G401 (cell line): ENCODE data around the gene CCL4L2. TPM values are rescaled to one million over a fixed set of nuclear protein-coding genes. Genes with fewer than 3 reads are reported as not detected.
"Not testable (repeated sequence)": the region's sequence is repeated elsewhere in the genome, so short reads cannot be mapped to it uniquely, and the experiment has no call there.

Experiments
- DNase-seq: peaks from one replicate; pipeline ENCODE4 v3.0.0-alpha.2; 2015; ENCODE audit warnings: low spot score
- in situ Hi-C: cut with HindIII; loops from 2 replicates; pipeline ENCODE4 v1.10.0; 2016; ENCODE audit warnings: low sequenced_read_pairs, mixed read lengths
- total RNA-seq: library from RNA; depleted of rRNA; stranded (reverse); fragments of >200 nt; shearing (Covaris generic); gene quantifications from 2 replicates; pipeline ENCODE4 v1.2.3, GENCODE V29; 2014; rRNA removed

Gene CCL4L2
- not detected in 2 replicates for total RNA-seq

DNA sequence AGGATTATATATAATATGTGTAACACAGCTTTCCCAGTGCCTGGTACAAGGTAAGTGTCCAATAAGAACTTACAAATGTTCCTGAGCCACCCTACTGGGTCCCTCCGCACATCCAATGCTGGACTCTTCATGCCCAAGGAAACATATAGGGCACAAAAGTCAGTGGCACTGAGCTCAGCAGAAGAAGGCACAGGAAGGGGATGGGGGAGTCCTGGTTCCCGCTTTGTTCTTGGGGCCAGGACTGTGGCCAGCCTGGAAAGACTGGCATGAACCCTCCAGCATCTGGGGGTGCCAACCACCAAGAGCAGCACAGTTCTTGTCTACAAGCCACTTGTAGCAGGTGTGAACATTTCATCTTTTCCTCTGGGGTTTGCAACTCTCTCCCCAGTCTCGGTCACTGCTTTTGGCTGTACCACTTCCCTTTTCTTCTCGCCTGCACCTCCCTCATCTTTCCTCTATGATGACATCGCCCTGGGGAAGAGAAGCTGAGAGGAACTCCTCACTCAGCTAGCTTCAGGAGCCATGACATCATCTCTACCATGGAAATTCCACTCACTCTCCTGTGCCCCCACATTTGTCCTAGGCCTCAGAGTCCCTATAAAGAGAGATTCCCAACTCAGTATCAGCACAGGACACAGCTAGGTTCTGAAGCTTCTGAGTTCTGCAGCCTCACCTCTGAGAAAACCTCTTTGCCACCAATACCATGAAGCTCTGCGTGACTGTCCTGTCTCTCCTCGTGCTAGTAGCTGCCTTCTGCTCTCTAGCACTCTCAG is at the start of gene CCL4L2:
Gene CCL4L2, plus strand, starts transcription at position 625 of the 773 bp plus-strand sequence.
- in situ Hi-C loops, DNase-seq: not testable (repeated sequence)

DNA sequence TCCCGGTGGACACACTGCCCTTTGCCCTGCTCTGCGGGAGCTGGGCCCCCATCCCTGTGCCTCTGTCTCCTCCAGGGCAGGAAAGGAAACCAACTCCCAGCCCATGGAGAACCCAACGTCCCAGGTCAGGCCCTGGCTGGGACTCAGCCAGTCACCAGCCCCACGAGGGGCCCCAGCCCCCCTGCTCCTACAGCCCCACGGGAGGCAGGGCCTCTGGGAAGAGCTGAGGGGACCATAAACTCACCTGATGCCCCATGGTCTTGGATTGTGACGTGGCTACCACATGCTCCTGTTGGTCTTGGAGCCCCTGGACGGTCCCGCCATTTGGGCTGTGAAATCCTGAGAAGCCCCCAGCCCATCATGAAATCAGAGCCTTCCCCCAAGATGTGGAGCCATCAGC is 42.0 kb upstream of the CCL4L2 start:
- DNase-seq, in situ Hi-C loops: not testable (repeated sequence)

GRCh38 chr17:36176536-36176935 is 34.3 kb upstream of the CCL4L2 start, which contains the start of gene TBC1D3B:
Gene TBC1D3B (minus strand): TSS chr17:36176636. CDS start chr17:36175050, 1,586 bp downstream.
- in situ Hi-C loops, DNase-seq: not testable (repeated sequence)

DNA sequence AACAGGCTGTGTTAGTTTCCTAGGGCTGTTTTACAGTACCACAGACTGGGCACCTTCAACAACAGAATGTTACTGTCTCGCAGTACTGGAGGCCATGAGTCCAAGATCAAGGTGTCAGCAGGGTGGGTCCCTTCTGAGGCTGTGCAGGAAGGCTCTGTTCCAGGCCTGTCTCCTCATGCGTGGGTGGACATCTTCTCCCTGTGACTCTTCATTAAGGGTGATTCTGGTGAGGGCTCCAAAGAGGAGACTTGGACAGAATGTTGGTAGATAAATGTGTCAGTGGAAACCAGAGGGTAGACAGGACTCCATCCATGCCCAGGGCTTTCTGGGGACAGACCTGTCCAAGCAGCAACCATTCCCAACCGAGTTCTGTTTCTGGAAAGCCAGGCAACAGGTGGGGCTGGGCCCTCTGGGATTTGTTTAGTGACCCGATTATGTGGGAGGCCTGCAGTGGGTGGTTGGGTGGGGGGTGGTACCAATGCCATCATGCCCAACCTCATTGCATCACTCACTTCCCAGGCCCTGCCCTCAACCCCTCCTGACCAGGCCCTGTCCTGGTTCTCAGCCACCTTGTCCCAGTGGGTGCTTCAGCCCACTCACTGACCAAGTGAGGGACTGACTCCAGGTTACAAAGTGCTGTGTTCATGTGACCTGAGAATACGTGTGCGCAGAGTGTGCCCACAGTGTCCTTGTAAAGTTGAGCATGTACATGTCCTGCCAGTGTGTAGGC is 29.3 kb upstream of the CCL4L2 start:
- in situ Hi-C loops, DNase-seq: not testable (repeated sequence)

DNA sequence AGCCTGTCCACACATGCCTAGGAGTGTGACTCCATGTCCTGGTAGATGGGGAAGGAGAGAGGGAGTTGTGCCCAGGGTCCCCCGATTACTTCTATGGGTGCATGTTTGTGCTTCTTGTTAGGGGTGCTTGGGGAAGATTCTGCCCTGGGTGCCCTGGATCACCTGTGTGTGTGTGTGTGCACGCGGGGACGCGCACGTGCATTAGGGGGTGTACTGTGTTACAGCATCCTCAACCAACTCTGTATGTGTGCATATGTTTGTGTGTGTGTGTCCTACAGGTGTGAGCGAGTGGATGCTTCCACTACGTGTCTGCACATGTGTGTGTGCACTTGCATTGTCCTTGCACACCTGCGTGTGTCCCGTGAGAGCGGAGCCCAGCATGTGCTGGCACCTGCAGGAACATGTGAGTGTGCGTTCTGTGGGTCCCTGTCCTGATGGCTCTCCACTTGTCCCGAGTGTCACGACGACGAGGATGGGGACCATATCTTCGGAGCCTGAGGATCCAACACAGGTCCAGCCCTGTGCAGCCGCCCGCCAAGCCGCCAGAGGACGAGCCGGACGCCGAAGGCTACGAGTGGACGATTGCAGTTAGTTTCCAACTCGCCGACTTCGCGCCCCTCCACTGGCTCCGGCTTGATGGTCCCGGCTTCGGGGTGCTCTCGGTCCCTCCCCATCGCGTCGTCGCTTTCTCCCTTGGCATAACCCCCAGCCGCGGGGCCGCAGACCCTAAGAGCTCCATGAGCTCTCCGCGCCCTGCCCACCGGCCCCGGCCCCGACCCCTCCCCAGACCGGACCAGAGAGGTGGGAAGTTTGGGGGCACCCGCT is 28.5 kb upstream of the CCL4L2 start:
- in situ Hi-C loops, result no loop called here
- no peak for DNase-seq

DNA sequence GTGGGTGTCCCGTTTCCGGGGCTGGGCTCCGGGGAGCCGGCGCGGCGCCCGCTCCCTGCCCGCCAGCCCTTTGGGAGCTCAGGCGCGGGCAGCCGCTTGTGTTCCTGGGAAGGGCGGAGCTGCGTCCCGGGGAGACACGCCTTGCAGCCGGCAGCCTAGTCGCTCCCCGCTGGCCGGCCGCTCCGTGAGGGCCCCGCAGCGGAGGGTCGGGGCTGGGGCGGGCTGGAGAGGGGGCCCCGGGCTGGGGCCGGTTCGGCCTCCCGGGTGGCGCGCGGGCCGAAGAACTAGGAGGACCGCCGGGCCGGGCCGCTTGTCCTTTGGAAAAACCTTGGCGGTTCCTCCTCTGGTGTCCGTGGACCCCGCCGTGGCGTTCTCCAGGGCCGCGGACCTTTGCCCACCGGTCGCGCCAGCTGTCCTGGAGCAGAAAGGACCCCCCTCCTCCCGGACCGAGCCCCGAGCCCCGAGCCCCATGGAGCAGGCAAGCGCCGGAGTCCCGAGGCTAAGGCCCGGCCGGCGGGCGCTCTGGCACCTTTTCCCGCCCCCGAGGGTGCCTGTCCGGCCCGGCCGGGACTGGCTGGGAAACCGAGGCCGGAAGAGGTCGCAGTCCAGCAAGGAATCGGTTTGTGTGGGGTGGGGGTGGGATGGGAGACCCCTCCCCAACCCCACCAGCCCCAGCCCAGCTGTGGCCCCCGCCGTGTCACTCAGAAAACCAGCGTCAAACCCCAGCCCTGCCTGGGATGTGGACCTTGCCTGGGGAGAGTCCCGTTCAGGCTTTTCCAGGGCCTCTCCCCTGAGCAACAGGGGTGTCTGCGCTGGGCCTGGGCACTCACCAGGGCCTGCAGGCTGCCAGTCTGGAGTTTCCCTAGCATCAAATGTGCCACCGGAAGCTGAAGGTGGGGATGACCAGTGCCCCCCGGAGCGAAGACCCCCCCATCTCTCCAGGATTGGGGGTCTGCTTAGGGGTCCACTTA is 27.6 kb upstream of the CCL4L2 start:
- in situ Hi-C loops, result no loop called here
- peak; percentile 26 for DNase-seq

- in situ Hi-C loops, result no loop called here
- DNase-seq, result no peak
These were observed 26.7 kb upstream of the CCL4L2 start for GRCh38 chr17:36184023-36184765.

DNA sequence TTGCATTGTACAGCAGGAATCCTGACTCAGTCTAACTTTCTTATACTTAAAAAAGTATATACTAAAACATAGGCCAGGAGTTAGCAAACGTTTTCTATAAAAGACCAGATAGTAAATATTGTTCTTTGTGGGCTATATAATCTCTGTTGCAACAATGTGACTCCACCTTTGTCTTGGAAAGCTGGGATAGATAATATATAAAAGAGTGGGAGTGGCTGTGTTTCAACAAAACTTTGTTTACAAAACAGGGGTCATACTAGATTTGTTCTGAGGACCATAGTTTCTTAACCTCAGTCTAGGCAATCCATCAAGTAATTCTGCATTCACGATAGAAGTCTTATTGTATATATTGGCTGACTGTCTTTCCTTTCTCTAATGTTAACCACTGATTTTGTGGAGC is 25.4 kb upstream of the CCL4L2 start:
- in situ Hi-C loops, result no loop called here
- DNase-seq, result no peak

GRCh38 chr17:36186810-36187763 is 23.8 kb upstream of the CCL4L2 start:
- in situ Hi-C loops, result not testable (repeated sequence)

DNA sequence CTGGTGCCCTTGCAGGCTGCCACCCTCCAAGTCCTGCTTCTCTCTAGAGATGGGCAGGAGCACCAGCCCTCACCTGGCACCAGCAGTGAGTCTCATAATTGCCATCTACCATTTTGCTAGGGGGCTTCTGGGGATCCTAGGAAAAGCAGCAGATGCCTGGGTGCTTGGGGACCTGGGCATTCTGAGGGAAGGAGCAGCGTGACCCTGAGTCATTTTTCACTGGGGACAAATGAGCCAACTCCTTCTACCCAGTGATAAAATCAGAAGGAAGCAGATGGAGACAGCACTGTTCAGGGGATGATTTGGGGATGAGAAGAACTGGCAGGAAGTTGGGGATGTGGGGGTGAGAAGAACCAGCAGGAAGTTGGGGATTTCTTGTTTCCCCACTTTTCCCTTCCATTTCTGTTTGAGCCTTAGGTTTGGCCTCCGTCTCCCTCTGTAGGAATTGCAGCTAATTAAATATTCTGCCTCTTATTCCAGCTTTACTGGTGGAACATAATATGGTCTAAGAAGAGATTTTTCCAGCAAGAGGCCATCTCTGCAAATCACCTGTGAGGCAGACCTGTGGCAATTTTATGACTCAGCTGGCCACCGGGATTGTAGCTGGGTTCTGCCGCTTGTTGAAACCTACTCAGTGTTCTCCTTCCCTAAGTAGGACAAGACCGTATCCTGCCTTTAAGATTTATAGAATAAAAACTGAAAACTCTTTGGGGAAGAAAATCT is 22.8 kb upstream of the CCL4L2 start:
- not testable (repeated sequence) for DNase-seq

More at GRCh38 chr17:36186810-36187763, 23.8 kb upstream of the CCL4L2 start:
- not testable (repeated sequence) for DNase-seq

GRCh38 chr17:36188891-36189306 is 22.0 kb upstream of the CCL4L2 start:
- in situ Hi-C loops, result no loop called here

More for the DNA sequence above, 22.8 kb upstream of the CCL4L2 start:
- in situ Hi-C loops, result not testable (repeated sequence)

GRCh38 chr17:36189993-36190392 is 20.9 kb upstream of the CCL4L2 start:
- in situ Hi-C loops, DNase-seq: not testable (repeated sequence)

More at GRCh38 chr17:36188891-36189306, 22.0 kb upstream of the CCL4L2 start:
- DNase-seq, result no peak

GRCh38 chr17:36190549-36191330 is 20.1 kb upstream of the CCL4L2 start:
- in situ Hi-C loops, DNase-seq: not testable (repeated sequence)

GRCh38 chr17:36193216-36193775 is 17.6 kb upstream of the CCL4L2 start:
- in situ Hi-C loops, result no loop called here
- no peak for DNase-seq
